ENCODE measurements around the gene ICA1L. TPM values are rescaled to one million over a fixed set of nuclear protein-coding genes. Genes with fewer than 3 reads are reported as not detected.
A peak's percentile ranks its signal among the peaks of the same experiment; 100 is the strongest.
"Not testable (repeated sequence)": the region's sequence is repeated elsewhere in the genome, so short reads cannot be mapped to it uniquely, and the experiment has no call there.

ICA1L gene
- total RNA-seq, 1 donor from 2014 or later = 2.3 TPM

DNA sequence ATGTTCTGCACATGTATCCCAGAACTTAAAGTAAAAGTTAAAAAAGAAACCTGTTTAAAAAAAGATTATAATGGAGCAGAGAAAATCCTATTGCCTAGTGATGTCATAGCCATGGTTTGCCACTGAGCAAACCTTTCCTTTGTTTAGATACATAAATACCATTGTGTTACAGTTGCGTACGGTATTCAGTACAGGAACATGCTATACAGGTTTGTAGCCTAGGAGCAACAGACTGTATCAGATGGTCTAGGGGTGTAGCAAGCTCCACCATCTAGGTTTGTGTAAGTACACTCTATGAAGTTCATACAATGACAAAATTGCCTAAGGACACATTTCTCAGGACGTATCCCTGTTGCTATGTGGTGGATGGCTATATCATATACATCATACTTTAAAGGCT, 13.0 kb downstream of the ICA1L start:
- no peak overlapping the region for H3K27ac ChIP-seq
- no peak for ATAC-seq
- H3K27me3 ChIP-seq = no peaks in the 10 kb centered on the region
- H3K4me3 ChIP-seq = no peak overlapping the region
- no peaks in the 10 kb centered on the region for H3K36me3 ChIP-seq
- H3K9me3 ChIP-seq = no peaks in the 10 kb centered on the region
- H3K4me1 ChIP-seq = no peaks in the 10 kb centered on the region
- TF ChIP-seq, protein P1, sequence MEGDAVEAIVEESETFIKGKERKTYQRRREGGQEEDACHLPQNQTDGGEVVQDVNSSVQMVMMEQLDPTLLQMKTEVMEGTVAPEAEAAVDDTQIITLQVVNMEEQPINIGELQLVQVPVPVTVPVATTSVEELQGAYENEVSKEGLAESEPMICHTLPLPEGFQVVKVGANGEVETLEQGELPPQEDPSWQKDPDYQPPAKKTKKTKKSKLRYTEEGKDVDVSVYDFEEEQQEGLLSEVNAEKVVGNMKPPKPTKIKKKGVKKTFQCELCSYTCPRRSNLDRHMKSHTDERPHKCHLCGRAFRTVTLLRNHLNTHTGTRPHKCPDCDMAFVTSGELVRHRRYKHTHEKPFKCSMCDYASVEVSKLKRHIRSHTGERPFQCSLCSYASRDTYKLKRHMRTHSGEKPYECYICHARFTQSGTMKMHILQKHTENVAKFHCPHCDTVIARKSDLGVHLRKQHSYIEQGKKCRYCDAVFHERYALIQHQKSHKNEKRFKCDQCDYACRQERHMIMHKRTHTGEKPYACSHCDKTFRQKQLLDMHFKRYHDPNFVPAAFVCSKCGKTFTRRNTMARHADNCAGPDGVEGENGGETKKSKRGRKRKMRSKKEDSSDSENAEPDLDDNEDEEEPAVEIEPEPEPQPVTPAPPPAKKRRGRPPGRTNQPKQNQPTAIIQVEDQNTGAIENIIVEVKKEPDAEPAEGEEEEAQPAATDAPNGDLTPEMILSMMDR (IDR thresholded peaks at IDR 0.05) = no peak
- DNase-seq = no peak
- intact Hi-C loops (cut with DNase I) = no loop called here

DNA sequence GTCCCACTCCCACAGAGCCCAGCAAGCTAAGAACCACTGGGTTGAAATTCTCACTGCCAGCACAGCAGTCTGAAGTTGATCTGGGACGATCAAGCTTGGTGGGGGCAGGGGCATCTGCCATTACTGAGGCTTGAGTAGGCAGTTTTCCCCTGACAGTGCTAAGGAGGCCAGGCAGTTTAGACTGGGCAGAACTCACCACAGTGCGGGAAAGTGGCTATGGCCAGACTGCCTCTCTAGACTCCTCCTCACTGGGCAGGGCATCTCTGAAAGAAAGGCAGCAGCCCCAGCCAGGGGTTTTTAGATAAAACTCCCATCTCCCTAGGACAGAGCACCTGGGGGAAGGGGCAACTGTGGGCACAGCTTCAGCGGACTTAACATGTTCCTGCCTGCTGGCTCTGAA, 22.2 kb downstream of the ICA1L start:
- H3K27me3 ChIP-seq; ATAC-seq; DNase-seq; H3K4me3 ChIP-seq; H3K27ac ChIP-seq; H3K4me1 ChIP-seq; intact Hi-C loops (cut with DNase I); H3K9me3 ChIP-seq; H3K36me3 ChIP-seq: not testable (repeated sequence)

DNA sequence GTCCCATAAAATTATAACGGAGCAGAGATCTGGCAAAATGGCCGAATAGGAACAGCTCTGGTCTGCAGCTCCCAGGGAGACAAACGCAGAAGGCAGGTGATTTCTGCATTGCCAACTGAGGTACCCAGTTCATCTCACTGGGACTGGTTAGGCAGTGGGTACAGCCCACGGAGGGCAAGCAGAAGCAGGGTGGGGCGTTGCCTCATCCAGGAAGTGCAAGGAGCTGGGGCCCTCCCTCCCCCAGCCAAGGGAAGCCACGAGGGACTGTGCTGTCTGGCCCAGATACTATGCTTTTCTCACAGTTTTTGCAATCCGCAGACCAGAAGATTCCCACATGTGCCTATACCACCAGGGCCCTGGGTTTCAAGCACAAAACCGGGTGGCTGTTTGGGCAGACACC, 22.8 kb downstream of the ICA1L start:
- peak; percentile 72 for ATAC-seq
- DNase-seq = peak; percentile 77
- Histone ChIP-seq H3K4me1 (no peaks in the 10 kb centered on the region), H3K27ac (no peak overlapping the region), H3K4me3 (no peak overlapping the region), H3K36me3 (no peaks in the 10 kb centered on the region), H3K9me3 (no peaks in the 10 kb centered on the region), H3K27me3 (no peaks in the 10 kb centered on the region)
- TF ChIP-seq, protein P1 (IDR thresholded peaks at IDR 0.05) = no peak
- intact Hi-C loops (cut with DNase I) = no loop called here

- intact Hi-C loops (cut with DNase I) = no loop called here
- Histone ChIP-seq H3K27me3 (no peaks in the 10 kb centered on the region), H3K9me3 (no peaks in the 10 kb centered on the region), H3K27ac (no peak overlapping the region), H3K4me3 (no peak overlapping the region), H3K4me1 (no peaks in the 10 kb centered on the region), H3K36me3 (no peaks in the 10 kb centered on the region)
- DNase-seq = no peak
- TF ChIP-seq, protein P1 (IDR thresholded peaks at IDR 0.05) = no peak
- ATAC-seq = no peak
These were observed 23.7 kb downstream of the ICA1L start for GRCh38 chr2:202847693-202848524.

GRCh38 chr2:202844656-202845055, 26.9 kb downstream of the ICA1L start:
- no peaks in the 10 kb centered on the region for H3K36me3 ChIP-seq
- intact Hi-C loops (cut with DNase I) = no loop called here
- DNase-seq (no peak), ATAC-seq (no peak)
- H3K27me3 ChIP-seq = no peaks in the 10 kb centered on the region
- no peak overlapping the region for H3K4me3 ChIP-seq
- H3K4me1 ChIP-seq = no peaks in the 10 kb centered on the region
- no peaks in the 10 kb centered on the region for H3K9me3 ChIP-seq
- H3K27ac ChIP-seq = no peak overlapping the region
- TF ChIP-seq, protein P1 (IDR thresholded peaks at IDR 0.05) = no peak

DNA sequence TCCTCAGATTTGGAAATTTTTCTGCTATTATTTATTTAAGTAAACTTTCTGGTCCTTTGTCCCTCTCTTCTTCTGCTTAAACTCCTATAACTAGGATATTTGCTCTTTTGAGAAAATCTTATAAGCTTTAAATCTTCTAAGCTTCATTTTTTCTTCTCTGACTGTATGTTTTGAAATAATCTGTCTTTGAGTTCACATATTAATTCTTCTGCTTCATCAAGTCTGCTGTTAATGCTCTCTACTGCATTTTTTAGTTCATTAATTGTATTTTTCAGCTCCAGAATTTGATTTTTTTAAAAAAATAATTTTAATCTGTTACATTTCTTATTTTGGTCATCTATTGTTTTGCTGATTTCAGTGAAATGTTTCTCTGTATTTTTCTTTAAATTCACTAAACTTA, 28.9 kb downstream of the ICA1L start:
- DNase-seq = no peak
- Histone ChIP-seq H3K4me1 (no peaks in the 10 kb centered on the region), H3K27me3 (no peaks in the 10 kb centered on the region), H3K36me3 (no peaks in the 10 kb centered on the region), H3K27ac (no peak overlapping the region), H3K4me3 (no peak overlapping the region), H3K9me3 (no peaks in the 10 kb centered on the region)
- no peak for ATAC-seq
- TF ChIP-seq, protein P1 (IDR thresholded peaks at IDR 0.05) = no peak
- intact Hi-C loops (cut with DNase I) = no loop called here

Data from upper lobe of right lung (tissue), 1 donor.